Right ventricle myocardium superior (tissue), 1 donor: Measurements from ENCODE around the gene ZNF605. TPM values are rescaled to one million over a fixed set of nuclear protein-coding genes. Genes with fewer than 3 reads are reported as not detected.

Source experiments
- ATAC-seq: fragments of 200-7000 bp; cut with Tn5 transposase; one replicate; pipeline ENCODE4 v1.9.1; 2020; ENCODE audit warnings: mild to moderate bottlenecking; ENCODE audit not compliant: poor library complexity
- DNase-seq: peaks from one replicate; pipeline ENCODE4 v3.0.0-alpha.2; 2020
- intact Hi-C: fragments of 100-400 bp; cut with DNase I; formaldehyde crosslinking; loops from one replicate; pipeline ENCODE4 v1.11.2; 2022
- total RNA-seq: library from RNA; stranded (reverse); fragmentation: NEBNext Ultra II Directional; extraction: Animal tissue kit (Norgen Biotek cat#: 25700); gene quantifications from one replicate; pipeline ENCODE4 v1.2.1, GENCODE V29; 2021
- donor health status: DM: no; HTN: yes; CAD: no; lungs with severe emphysema.

ZNF605 gene
- total RNA-seq, 1 donor from 2014 or later, result 11.1 TPM

DNA sequence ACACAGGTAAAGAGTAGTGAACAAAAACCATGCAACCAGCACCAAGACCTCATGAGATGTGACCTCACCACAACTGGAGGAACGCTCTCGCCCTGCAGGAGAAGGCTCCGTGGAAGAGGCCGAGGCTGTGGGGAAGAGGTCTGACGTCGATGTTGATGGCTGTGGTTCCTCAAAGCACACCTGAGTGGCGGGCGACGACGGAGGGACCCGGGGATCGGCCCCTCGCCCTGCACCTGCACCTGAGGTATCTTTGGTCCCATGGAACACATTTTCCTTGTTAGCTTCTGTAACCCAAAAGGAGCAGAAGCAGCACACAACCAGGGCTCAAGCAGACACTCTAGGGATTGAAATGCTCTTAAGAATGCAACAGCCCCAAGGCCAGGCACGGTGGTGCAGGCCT, 86.6 kb downstream of the ZNF605 start:
- ATAC-seq, result no peak
- no peak for DNase-seq
- intact Hi-C loops, result no loop called here

Other genes starting within 250 kb of the ZNF605 start
- 32.6 TPM for gene PGAM5, start 245.5 kb downstream of the ZNF605 start, total RNA-seq
- gene ANKLE2, start 194.5 kb downstream of the ZNF605 start, total RNA-seq, result 25.6 TPM
- gene GOLGA3, start 127.4 kb downstream of the ZNF605 start, total RNA-seq, result 24.8 TPM
- gene CHFR, start 68.7 kb downstream of the ZNF605 start, total RNA-seq, result 10.5 TPM
- gene ZNF26, start 30.1 kb upstream of the ZNF605 start, total RNA-seq, result 2.6 TPM
- gene ZNF84, start 81.2 kb upstream of the ZNF605 start, total RNA-seq, result 16.9 TPM
- 6.1 TPM for gene ZNF140, start 124.6 kb upstream of the ZNF605 start, total RNA-seq
- 1.0 TPM for gene ZNF891, start 174.0 kb upstream of the ZNF605 start, total RNA-seq
- gene ZNF10, start 174.3 kb upstream of the ZNF605 start, total RNA-seq, result 5.2 TPM
- 7.6 TPM for gene ZNF268, start 225.2 kb upstream of the ZNF605 start, total RNA-seq